Fibroblast of mammary gland (primary cell): ENCODE data around the gene PANX2.
"Not testable (repeated sequence)": the region's sequence is repeated elsewhere in the genome, so short reads cannot be mapped to it uniquely, and the experiment has no call there.

Experiments used
- DNase-seq: peaks from one replicate; pipeline ENCODE4 v3.0.0-alpha.2; 2010; ENCODE audit warnings: low read depth
- H3K4me3 ChIP-seq: 2 replicates; pipeline ENCODE4 v1.5.1; 2011; ENCODE audit warnings: low read depth, mild to moderate bottlenecking, low read length, moderate library complexity; ENCODE audit not compliant: control insufficient read depth
- CTCF ChIP-seq: conservative IDR thresholded peaks from 2 replicates; pipeline ENCODE4 v1.5.1; 2011; ENCODE audit warnings: low read depth, low read length, inconsistent platforms; ENCODE audit not compliant: control insufficient read depth, insufficient read depth

Gene PANX2

GRCh38 chr22:50199829-50200460 is 29.4 kb downstream of the PANX2 start:
- no peak for DNase-seq
- H3K4me3 ChIP-seq: peak overlapping the region; percentile 51
- TF ChIP-seq CTCF: no peak

- DNase-seq: peak; percentile 71
- no peak for TF ChIP-seq CTCF
- H3K4me3 ChIP-seq: peak within 1 kb of the TSS; percentile 58
Measured at GRCh38 chr22:50200461-50201190, 30.1 kb downstream of the PANX2 start, which contains the start of gene SELENOO. Gene SELENOO (plus strand): TSS chr22:50201011. CDS start chr22:50201037, 26 bp downstream.

- no peak for TF ChIP-seq CTCF
- DNase-seq: no peak
Measured at GRCh38 chr22:50201191-50202129, 30.9 kb downstream of the PANX2 start.

GRCh38 chr22:50202130-50202666 is 31.7 kb downstream of the PANX2 start:
- TF ChIP-seq CTCF: no peak
- H3K4me3 ChIP-seq: peak overlapping the region; percentile 58

More at GRCh38 chr22:50201191-50202129, 30.9 kb downstream of the PANX2 start:
- peak overlapping the region; percentile 58 for H3K4me3 ChIP-seq

GRCh38 chr22:50203288-50203687 is 32.8 kb downstream of the PANX2 start:
- DNase-seq: no peak
- H3K4me3 ChIP-seq: no peak overlapping the region
- TF ChIP-seq CTCF: no peak

More at GRCh38 chr22:50202130-50202666, 31.7 kb downstream of the PANX2 start:
- no peak for DNase-seq

- no peak for DNase-seq
- TF ChIP-seq CTCF: no peak
- no peak overlapping the region for H3K4me3 ChIP-seq
Measured at GRCh38 chr22:50204571-50204970, 34.0 kb downstream of the PANX2 start.

GRCh38 chr22:50204998-50205397 is 34.5 kb downstream of the PANX2 start:
- H3K4me3 ChIP-seq, DNase-seq: not testable (repeated sequence)
